Liver (tissue), 9 donors: ENCODE data around the gene NXPH2. TPM values are rescaled to one million over a fixed set of nuclear protein-coding genes. Genes with fewer than 3 reads are reported as not detected.

ENCODE experiments used
- DNase-seq: peaks from one replicate; pipeline ENCODE4 v3.0.0-alpha.2; 2017; ENCODE audit warnings: low spot score
- H3K27ac ChIP-seq, 2 donors: one replicate each; pipeline ENCODE4 v1.7.0; 2013; ENCODE audit warnings: inconsistent platforms in 2 of 2, low read length in 2 of 2, control low read depth in 1 of 2, low read depth in 1 of 2, mild to moderate bottlenecking in 1 of 2
- H3K27me3 ChIP-seq, 4 donors: one replicate each; pipeline versions ENCODE4 v1.6.1 to v1.7.0; 2013; ENCODE audit warnings: low read length in 3 of 4, inconsistent platforms in 1 of 4, mild to moderate bottlenecking in 1 of 4, moderate library complexity in 1 of 4; ENCODE audit not compliant: control insufficient read depth in 4 of 4, insufficient read depth in 4 of 4
- H3K36me3 ChIP-seq, 4 donors: one replicate each; pipeline versions ENCODE4 v1.6.1 to v1.7.0; 2013; ENCODE audit warnings: low read length in 3 of 4, mild to moderate bottlenecking in 3 of 4, low read depth in 1 of 4, moderate library complexity in 1 of 4; ENCODE audit not compliant: control insufficient read depth in 4 of 4, insufficient read depth in 3 of 4
- H3K4me1 ChIP-seq, 4 donors: one replicate each; pipeline versions ENCODE4 v1.6.1 to v1.7.0; 2013; ENCODE audit warnings: low read length in 3 of 4, mild to moderate bottlenecking in 3 of 4, moderate library complexity in 1 of 4; ENCODE audit not compliant: control insufficient read depth in 4 of 4, insufficient read depth in 4 of 4
- H3K4me3 ChIP-seq, 3 donors: one replicate each; pipeline versions ENCODE4 v1.6.1 to v1.7.0; 2013; ENCODE audit warnings: low read length in 3 of 3, control low read depth in 1 of 3, low read depth in 1 of 3, mild to moderate bottlenecking in 1 of 3
- H3K9ac ChIP-seq, 2 donors: one replicate each; pipeline ENCODE4 v1.7.0; 2013; ENCODE audit warnings: low read length in 2 of 2, mild to moderate bottlenecking in 2 of 2, moderate library complexity in 2 of 2, control low read depth in 1 of 2, low read depth in 1 of 2
- H3K9me3 ChIP-seq, 4 donors: one replicate each; pipeline versions ENCODE4 v1.6.1 to v1.7.0; 2013; ENCODE audit warnings: low read length in 3 of 4; ENCODE audit not compliant: control insufficient read depth in 4 of 4
- ATF3 ChIP-seq: IDR thresholded peaks from 2 replicates; pipeline ENCODE4 v1.6.1; 2016; ENCODE audit warnings: antibody characterized with exemption
- CTCF ChIP-seq: fragments of 150-350 bp; IDR thresholded peaks from 2 replicates; pipeline ENCODE4 v1.5.1; 2017; ENCODE audit warnings: improper control_type of control experiment, low read depth, low read length; ENCODE audit not compliant: missing input control
- EGR1 ChIP-seq, 2 donors: IDR thresholded peaks; 2 replicates each; pipeline ENCODE4 v1.6.1; 2016 to 2018; ENCODE audit warnings: antibody characterized with exemption in 2 of 2, low read depth in 2 of 2
- FOXA1 ChIP-seq: IDR thresholded peaks from 2 replicates; pipeline ENCODE4 v1.6.1; 2016; ENCODE audit warnings: antibody characterized with exemption
- FOXA2 ChIP-seq: IDR thresholded peaks from 2 replicates; pipeline ENCODE4 v1.6.1; 2016; ENCODE audit warnings: antibody characterized with exemption
- GABPA ChIP-seq, 2 donors: IDR thresholded peaks in 1 of 2; conservative IDR thresholded peaks in 1 of 2; 2 replicates each; pipeline ENCODE4 v1.6.1; 2016; ENCODE audit warnings: antibody characterized with exemption in 2 of 2, mild to moderate bottlenecking in 1 of 2, moderate library complexity in 1 of 2
- HNF4A ChIP-seq, 2 donors: conservative IDR thresholded peaks; 2 replicates each; pipeline ENCODE4 v1.6.1; 2016; ENCODE audit warnings: antibody characterized with exemption in 2 of 2, mild to moderate bottlenecking in 2 of 2
- HNF4G ChIP-seq: IDR thresholded peaks from 2 replicates; pipeline ENCODE4 v1.6.1; 2016; ENCODE audit warnings: antibody characterized with exemption
- JUND ChIP-seq, 2 donors: IDR thresholded peaks; 2 replicates each; pipeline ENCODE4 v1.6.1; 2016; ENCODE audit warnings: antibody characterized with exemption in 2 of 2
- MAX ChIP-seq: IDR thresholded peaks from 2 replicates; pipeline ENCODE4 v1.6.1; 2016; ENCODE audit warnings: antibody characterized with exemption
- NR2F2 ChIP-seq: IDR thresholded peaks from 2 replicates; pipeline ENCODE4 v1.6.1; 2016; ENCODE audit warnings: antibody characterized with exemption
- RAD21 ChIP-seq, 2 donors: IDR thresholded peaks; 2 replicates each; pipeline ENCODE4 v1.6.1; 2016; ENCODE audit warnings: antibody characterized with exemption in 2 of 2, mild to moderate bottlenecking in 2 of 2
- REST ChIP-seq: IDR thresholded peaks from 2 replicates; pipeline ENCODE4 v1.6.1; 2016; ENCODE audit warnings: antibody characterized with exemption, mild to moderate bottlenecking
- RXRA ChIP-seq, 2 donors: IDR thresholded peaks; 2 replicates each; pipeline ENCODE4 v1.6.1; 2017 to 2018; ENCODE audit warnings: antibody characterized with exemption in 2 of 2, mild to moderate bottlenecking in 1 of 2
- SP1 ChIP-seq: IDR thresholded peaks from 2 replicates; pipeline ENCODE4 v1.6.1; 2018; ENCODE audit warnings: antibody characterized with exemption, mild to moderate bottlenecking
- TAF1 ChIP-seq: conservative IDR thresholded peaks from 2 replicates; pipeline ENCODE4 v1.6.1; 2016; ENCODE audit warnings: antibody characterized with exemption, mild to moderate bottlenecking
- YY1 ChIP-seq: IDR thresholded peaks from 2 replicates; pipeline ENCODE4 v1.6.1; 2016; ENCODE audit warnings: antibody characterized with exemption, mild to moderate bottlenecking
- ZBTB33 ChIP-seq: IDR thresholded peaks from 2 replicates; pipeline ENCODE4 v1.6.1; 2016; ENCODE audit warnings: antibody characterized with exemption
- WGBS: extraction: QIAGEN DNeasy Blood & Tissue Kit; methylation state at CpG from one replicate; pipeline ENCODE4 v1.1.7; 2013; 5-methylcytosine and 5-hydroxymethylcytosine counted together
- polyA plus RNA-seq, 2 donors: library from polyadenylated mRNA; stranded (reverse) in 1 of 2; unstranded in 1 of 2; fragments of 200-250 nt in 1 of 2; fragments of >200 nt in 1 of 2; fragmentation: Nextera tagmentation in 1 of 2; extraction: Ambion mirVana in 1 of 2; gene quantifications; one replicate each; pipeline versions ENCODE4 v1.2.1 to v1.2.3, GENCODE V29; 2013 to 2015
- total RNA-seq, 2 donors: library from RNA; depleted of rRNA; stranded (reverse); fragments of >200 nt; gene quantifications; one replicate each; pipeline ENCODE4 v1.2.3, GENCODE V29; 2014
- donor health status: healthy.
- donor health status: healthy.
- donor health status: healthy.
- donor health status: healthy.
- donor health status: healthy.

The NXPH2 gene
- total and polyA plus RNA-seq, 4 donors: 0.15 to 0.19 TPM; not detected in 2

- Histone ChIP-seq H3K9ac (no peak overlapping the region), H3K4me1 (no peaks in the 10 kb centered on the region), H3K9me3 (no peaks in the 10 kb centered on the region), H3K4me3 (no peak overlapping the region), H3K27ac (no peak overlapping the region), H3K27me3 (no peaks in the 10 kb centered on the region), H3K36me3 (no peaks in the 10 kb centered on the region)
- TF ChIP-seq CTCF: no peak
- no peak for TF ChIP-seq EGR1 (IDR thresholded peaks at IDR 0.05; ENCODE audit: low read depth in 2 of 2)
- TF ChIP-seq NR2F2: no peak
- no peak for TF ChIP-seq FOXA1
- no peak for TF ChIP-seq SP1
- no peak for TF ChIP-seq MAX
- no peak for TF ChIP-seq FOXA2
- TF ChIP-seq TAF1: no peak
- TF ChIP-seq ZBTB33: no peak
- no peak for TF ChIP-seq RAD21 (IDR thresholded peaks at IDR 0.05)
- no peak for TF ChIP-seq HNF4G
- TF ChIP-seq JUND (IDR thresholded peaks at IDR 0.05): no peak
- no peak for TF ChIP-seq ATF3
- no peak for TF ChIP-seq YY1
- no peak for TF ChIP-seq HNF4A (conservative IDR thresholded peaks at IDR 0.05)
- TF ChIP-seq RXRA (IDR thresholded peaks at IDR 0.05): no peak
- no peak for DNase-seq
- WGBS: 55% methylated on average over 2 of the region's 2 CpGs
Observed at GRCh38 chr2:138632066-138632620, 148.0 kb downstream of the NXPH2 start.

GRCh38 chr2:138630164-138630563 is 150.0 kb downstream of the NXPH2 start:
- no peak overlapping the region for H3K4me3 ChIP-seq
- TF ChIP-seq RAD21 (IDR thresholded peaks at IDR 0.05) (no peak), REST (no peak), JUND (IDR thresholded peaks at IDR 0.05) (no peak), MAX (no peak), FOXA1 (no peak), SP1 (no peak), GABPA (IDR thresholded peaks at IDR 0.05 in 1 of 2, conservative IDR thresholded peaks at IDR 0.05 in 1 of 2) (no peak), TAF1 (no peak), EGR1 (IDR thresholded peaks at IDR 0.05; ENCODE audit: low read depth in 2 of 2) (no peak), RXRA (IDR thresholded peaks at IDR 0.05) (no peak), ATF3 (no peak), HNF4A (conservative IDR thresholded peaks at IDR 0.05) (no peak), CTCF (no peak), YY1 (no peak)
- H3K9ac ChIP-seq: no peak overlapping the region
- no peaks in the 10 kb centered on the region for H3K36me3 ChIP-seq
- DNase-seq: no peak
- no peaks in the 10 kb centered on the region for H3K27me3 ChIP-seq
- no peaks in the 10 kb centered on the region for H3K9me3 ChIP-seq
- no peak overlapping the region for H3K27ac ChIP-seq
- WGBS: 95% methylated on average over 2 of the region's 2 CpGs
- no peaks in the 10 kb centered on the region for H3K4me1 ChIP-seq
